PC-9 (cell line): ENCODE results near the gene ADAR. TPM values are rescaled to one million over a fixed set of nuclear protein-coding genes. Genes with fewer than 3 reads are reported as not detected.

Experiments used
- BruUV-seq: library from RNA; stranded (reverse); fragments of 400-500 nt; replicated peaks from 2 replicates; lab custom pipeline; 2021; lab: Mats Ljungman, UMichigan
- CTCF ChIA-PET: fragments of 300-600 bp; sonication (Branson Sonifier 250); formaldehyde crosslinking; loops from one replicate; lab custom pipeline; 2022; ENCODE audit warnings: antibody characterized with exemption; lab: Charles Lee
- POLR2A ChIA-PET: fragments of 300-600 bp; sonication (Branson Sonifier 250); formaldehyde crosslinking; loops from one replicate; lab custom pipeline; 2022; ENCODE audit warnings: antibody characterized with exemption; ENCODE audit not compliant: unreplicated experiment; lab: Charles Lee
- DNase-seq, 2 experiments: peaks; one replicate each; pipeline versions ENCODE4 v3.0.0 to v3.0.0-alpha.2; 2015 to 2022; ENCODE audit warnings: mixed read lengths in 1 of 2
- H2AFZ ChIP-seq: fragments of 200-600 bp; sonication (generic); 2 replicates; pipeline ENCODE4 v1.8.1; 2017; ENCODE audit warnings: antibody characterized with exemption
- H3F3A ChIP-seq: fragments of 200-600 bp; sonication (generic); 2 replicates; pipeline ENCODE4 v1.8.1; 2017; ENCODE audit warnings: antibody characterized with exemption, mild to moderate bottlenecking, low read depth; ENCODE audit not compliant: insufficient read depth
- H3K27ac ChIP-seq: fragments of 200-600 bp; sonication (generic); 2 replicates; pipeline ENCODE4 v1.6.1; 2016; ENCODE audit warnings: mixed run types
- H3K27me3 ChIP-seq: fragments of 200-600 bp; sonication (generic); 2 replicates; pipeline ENCODE4 v1.6.1; 2016; ENCODE audit warnings: low read depth, mixed run types; ENCODE audit not compliant: insufficient read depth
- H3K36me3 ChIP-seq: fragments of 200-600 bp; sonication (generic); 2 replicates; pipeline ENCODE4 v1.6.1; 2016; ENCODE audit warnings: low read depth, mixed run types
- H3K4me1 ChIP-seq: fragments of 200-600 bp; sonication (generic); replicated peaks from 2 replicates; pipeline ENCODE4 v1.6.1; 2016; ENCODE audit warnings: mixed run types; ENCODE audit not compliant: insufficient read depth
- H3K4me2 ChIP-seq: fragments of 200-600 bp; sonication (generic); 2 replicates; pipeline ENCODE4 v1.6.1; 2017; ENCODE audit warnings: mixed run types
- H3K4me3 ChIP-seq: fragments of 200-600 bp; sonication (generic); 2 replicates; pipeline ENCODE4 v1.6.1; 2016; ENCODE audit warnings: mixed run types
- H3K79me2 ChIP-seq: fragments of 200-600 bp; sonication (generic); 2 replicates; pipeline ENCODE4 v1.6.1; 2017; ENCODE audit warnings: low read depth, mixed run types
- H3K9me2 ChIP-seq: fragments of 200-600 bp; sonication (generic); 2 replicates; pipeline ENCODE4 v1.8.1; 2017; ENCODE audit warnings: mild to moderate bottlenecking; ENCODE audit not compliant: insufficient read depth
- H3K9me3 ChIP-seq: fragments of 200-600 bp; sonication (generic); 2 replicates; pipeline ENCODE4 v1.8.1; 2016; ENCODE audit warnings: low read depth; ENCODE audit not compliant: insufficient read depth
- H4K20me1 ChIP-seq: fragments of 200-600 bp; sonication (generic); 2 replicates; pipeline ENCODE4 v1.8.1; 2017; ENCODE audit not compliant: insufficient read depth
- CTCF ChIP-seq: fragments of 200-600 bp; sonication (generic); conservative IDR thresholded peaks from 2 replicates; pipeline ENCODE4 v1.6.1; 2017; ENCODE audit warnings: mixed run types, antibody characterized with exemption, mild to moderate bottlenecking, moderate library complexity
- EZH2 ChIP-seq: fragments of 200-600 bp; sonication (generic); IDR thresholded peaks from 2 replicates; pipeline ENCODE4 v1.8.0; 2017; ENCODE audit warnings: antibody characterized with exemption, low read depth
- intact Hi-C: fragments of 100-400 bp; cut with micrococcal nuclease; formaldehyde crosslinking; loops from one replicate; pipeline ENCODE4 v1.10.0; 2022; ENCODE audit not compliant: unreplicated experiment
- total RNA-seq: library from RNA; stranded (reverse); gene quantifications from 2 replicates; pipeline ENCODE4 v1.2.3, GENCODE V29; 2021

ADAR gene
- total RNA-seq, 1 experiment from 2014 or later = 120 TPM

- Histone ChIP-seq H2AFZ (no peak overlapping the region), H3K36me3 (no peaks in the 10 kb centered on the region), H3K4me2 (no peak overlapping the region), H4K20me1 (no peaks in the 10 kb centered on the region), H3K27ac (no peak overlapping the region), H3K9me3 (no peaks in the 10 kb centered on the region), H3K4me1 (no peaks in the 10 kb centered on the region), H3K79me2 (no peaks in the 10 kb centered on the region), H3K27me3 (peaks cover 76% of the 10 kb centered on the region), H3F3A (no peaks in the 10 kb centered on the region), H3K4me3 (no peak overlapping the region), H3K9me2 (no peaks in the 10 kb centered on the region)
- BruUV-seq = no TSS peak
- ChIA-PET POLR2A (no interaction called here), CTCF (no interaction called here)
- no peak for DNase-seq
- TF ChIP-seq CTCF (no peak), EZH2 (no peak)
- intact Hi-C loops = no loop called here
Measured at GRCh38 chr1:154571244-154571963, 36.6 kb downstream of the ADAR start.

- Histone ChIP-seq H2AFZ (no peak overlapping the region), H3F3A (no peaks in the 10 kb centered on the region), H3K9me3 (no peaks in the 10 kb centered on the region), H3K4me3 (no peak overlapping the region), H3K9me2 (no peaks in the 10 kb centered on the region), H3K4me1 (no peaks in the 10 kb centered on the region), H3K27me3 (peaks cover 84% of the 10 kb centered on the region), H3K79me2 (no peaks in the 10 kb centered on the region), H3K4me2 (no peak overlapping the region; the same call in 1 of the 2 replicates), H3K36me3 (no peaks in the 10 kb centered on the region), H3K27ac (no peak overlapping the region), H4K20me1 (no peaks in the 10 kb centered on the region)
- ChIA-PET CTCF (no interaction called here), POLR2A (no interaction called here)
- BruUV-seq = no TSS peak
- TF ChIP-seq EZH2 (no peak), CTCF (no peak)
- DNase-seq = no peak
- intact Hi-C loops = no loop called here
Measured at GRCh38 chr1:154568157-154568815, 39.7 kb downstream of the ADAR start.

GRCh38 chr1:154567386-154568156, 40.4 kb downstream of the ADAR start, which contains the start of gene CHRNB2:
CHRNB2 (plus strand) TSS chr1:154567778; CDS start chr1:154568045, 267 bp downstream.
- TF ChIP-seq EZH2 (no peak), CTCF (no peak)
- intact Hi-C loops = no loop called here
- Histone ChIP-seq H3F3A (no peaks in the 10 kb centered on the region), H3K36me3 (no peaks in the 10 kb centered on the region), H4K20me1 (no peaks in the 10 kb centered on the region), H3K27me3 (peaks cover 77% of the 10 kb centered on the region), H2AFZ (no peak within 1 kb of the TSS), H3K4me2 (no peak within 1 kb of the TSS; the same call in 1 of the 2 replicates), H3K27ac (no peak within 1 kb of the TSS), H3K79me2 (no peaks in the 10 kb centered on the region), H3K9me2 (no peaks in the 10 kb centered on the region), H3K9me3 (no peaks in the 10 kb centered on the region), H3K4me3 (no peak within 1 kb of the TSS), H3K4me1 (no peaks in the 10 kb centered on the region)
- CTCF ChIA-PET = no interaction called here
- peak in 1 of 2 experiments; percentile 55 for DNase-seq
- POLR2A ChIA-PET = no interaction called here
- no TSS peak for BruUV-seq
